HUES48 (cell line): ENCODE measurements around the gene BTG2.
A peak's percentile ranks its signal among the peaks of the same experiment; 100 is the strongest.
"Not testable (repeated sequence)": the region's sequence is repeated elsewhere in the genome, so short reads cannot be mapped to it uniquely, and the experiment has no call there.

ENCODE experiments used
- H3K27ac ChIP-seq: one replicate; pipeline ENCODE4 v1.7.0; 2013; ENCODE audit warnings: low read depth, low read length, inconsistent platforms
- H3K27me3 ChIP-seq: 2 replicates; pipeline ENCODE4 v1.6.1; 2013; ENCODE audit warnings: mild to moderate bottlenecking, low read length; ENCODE audit not compliant: control insufficient read depth, insufficient read depth
- H3K36me3 ChIP-seq: 2 replicates; pipeline ENCODE4 v1.6.1; 2013; ENCODE audit warnings: low read length; ENCODE audit not compliant: control insufficient read depth, insufficient read depth
- H3K4me1 ChIP-seq: 2 replicates; pipeline ENCODE4 v1.6.1; 2013; ENCODE audit warnings: mild to moderate bottlenecking, low read length; ENCODE audit not compliant: control insufficient read depth, insufficient read depth
- H3K4me3 ChIP-seq: 2 replicates; pipeline ENCODE4 v1.5.1; 2013; ENCODE audit warnings: mild to moderate bottlenecking, low read depth, low read length
- H3K9ac ChIP-seq: 2 replicates; pipeline ENCODE4 v1.6.1; 2013; ENCODE audit warnings: mild to moderate bottlenecking, low read depth, low read length, moderate library complexity
- H3K9me3 ChIP-seq: 2 replicates; pipeline ENCODE4 v1.6.1; 2013; ENCODE audit warnings: low read length; ENCODE audit not compliant: control insufficient read depth, insufficient read depth

The BTG2 gene

DNA sequence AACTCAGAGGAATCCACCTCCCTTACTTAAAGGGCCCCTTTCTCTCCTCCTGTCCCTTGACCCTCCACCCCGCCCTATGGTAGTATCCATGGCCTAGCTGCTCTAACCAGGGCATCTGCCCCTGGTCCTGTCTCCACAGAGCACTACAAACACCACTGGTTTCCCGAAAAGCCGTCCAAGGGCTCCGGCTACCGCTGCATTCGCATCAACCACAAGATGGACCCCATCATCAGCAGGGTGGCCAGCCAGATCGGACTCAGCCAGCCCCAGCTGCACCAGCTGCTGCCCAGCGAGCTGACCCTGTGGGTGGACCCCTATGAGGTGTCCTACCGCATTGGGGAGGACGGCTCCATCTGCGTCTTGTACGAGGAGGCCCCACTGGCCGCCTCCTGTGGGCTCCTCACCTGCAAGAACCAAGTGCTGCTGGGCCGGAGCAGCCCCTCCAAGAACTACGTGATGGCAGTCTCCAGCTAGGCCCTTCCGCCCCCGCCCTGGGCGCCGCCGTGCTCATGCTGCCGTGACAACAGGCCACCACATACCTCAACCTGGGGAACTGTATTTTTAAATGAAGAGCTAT lies 1.7 kb downstream of the BTG2 start:
- peak overlapping the region; percentile 41 for H3K4me3 ChIP-seq
- no peaks in the 10 kb centered on the region for H3K36me3 ChIP-seq
- no peak overlapping the region for H3K9ac ChIP-seq
- H3K27me3 ChIP-seq: peaks cover 94% of the 10 kb centered on the region
- peaks cover 36% of the 10 kb centered on the region for H3K4me1 ChIP-seq
- no peak overlapping the region for H3K27ac ChIP-seq
- no peaks in the 10 kb centered on the region for H3K9me3 ChIP-seq

GRCh38 chr1:203307641-203308126 lies 2.4 kb downstream of the BTG2 start:
- no peak overlapping the region for H3K9ac ChIP-seq
- no peaks in the 10 kb centered on the region for H3K36me3 ChIP-seq
- H3K4me1 ChIP-seq: peaks cover 36% of the 10 kb centered on the region
- H3K9me3 ChIP-seq: no peaks in the 10 kb centered on the region
- H3K4me3 ChIP-seq: peak overlapping the region; percentile 10
- peaks cover 91% of the 10 kb centered on the region for H3K27me3 ChIP-seq
- peak overlapping the region; percentile 72 for H3K27ac ChIP-seq

- no peaks in the 10 kb centered on the region for H3K9me3 ChIP-seq
- peaks cover 90% of the 10 kb centered on the region for H3K27me3 ChIP-seq
- peak overlapping the region; percentile 72 for H3K27ac ChIP-seq
- H3K4me3 ChIP-seq: peak overlapping the region; percentile 10
- peaks cover 36% of the 10 kb centered on the region for H3K4me1 ChIP-seq
- no peaks in the 10 kb centered on the region for H3K36me3 ChIP-seq
- no peak overlapping the region for H3K9ac ChIP-seq
Measured at GRCh38 chr1:203308328-203308922, 3.1 kb downstream of the BTG2 start.

- H3K36me3 ChIP-seq: no peaks in the 10 kb centered on the region
- no peak overlapping the region for H3K27ac ChIP-seq
Measured at GRCh38 chr1:203308923-203309331, 3.6 kb downstream of the BTG2 start.

DNA sequence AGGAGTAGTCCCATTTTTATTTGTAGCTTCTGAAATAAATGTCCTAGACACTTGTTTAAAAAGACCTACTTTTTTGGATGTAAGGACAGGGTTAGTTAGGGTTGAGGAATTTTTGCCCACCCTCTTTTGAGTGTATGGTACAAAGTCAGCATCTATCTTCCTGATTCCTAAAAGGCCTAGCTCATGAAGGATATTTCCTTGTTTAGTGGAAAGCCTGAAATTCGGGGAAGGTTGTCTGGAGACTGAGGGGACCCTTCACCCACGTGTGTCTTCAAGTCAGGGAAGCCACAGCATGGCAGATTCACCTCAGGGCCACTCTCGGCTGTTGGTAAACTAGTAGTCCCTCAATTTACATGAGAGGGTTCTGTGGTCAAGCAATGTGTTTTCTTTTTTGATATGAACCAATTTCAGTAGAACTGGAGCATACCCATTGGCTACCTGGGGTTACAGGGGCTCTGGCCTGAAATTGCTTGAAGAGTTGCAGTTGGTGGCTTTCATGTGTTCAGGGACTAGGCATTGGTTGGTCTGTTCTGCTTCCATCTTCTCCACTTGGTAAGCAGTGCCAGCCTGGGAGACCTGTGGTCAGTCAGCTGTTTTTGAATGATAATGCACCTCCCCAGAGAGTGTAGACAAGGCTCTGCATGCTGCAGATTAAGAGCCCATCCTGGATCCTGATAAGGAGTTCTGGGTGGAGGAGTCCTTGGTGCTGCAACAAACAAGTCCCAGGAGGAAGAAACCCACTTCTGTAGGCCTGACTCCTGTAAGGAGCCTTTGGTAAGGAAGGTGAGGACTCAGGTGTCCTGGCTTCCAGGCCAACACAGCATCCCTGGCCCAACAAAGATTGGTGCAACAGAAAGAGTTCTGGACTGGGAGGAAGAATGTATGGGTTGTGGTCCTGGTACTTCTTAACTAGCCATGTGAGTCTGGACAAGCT lies 6.3 kb downstream of the BTG2 start:
- no peak overlapping the region for H3K27ac ChIP-seq
- H3K4me3 ChIP-seq: no peak overlapping the region
- peaks cover 23% of the 10 kb centered on the region for H3K4me1 ChIP-seq
- H3K27me3 ChIP-seq: peaks cover 70% of the 10 kb centered on the region
- no peaks in the 10 kb centered on the region for H3K36me3 ChIP-seq
- H3K9me3 ChIP-seq: no peaks in the 10 kb centered on the region
- no peak overlapping the region for H3K9ac ChIP-seq

More at GRCh38 chr1:203308923-203309331, 3.6 kb downstream of the BTG2 start:
- Histone ChIP-seq H3K9me3 (no peaks in the 10 kb centered on the region), H3K27me3 (peaks cover 87% of the 10 kb centered on the region), H3K4me1 (peaks cover 36% of the 10 kb centered on the region), H3K9ac (no peak overlapping the region), H3K4me3 (no peak overlapping the region)

- H3K4me3 ChIP-seq, H3K9me3 ChIP-seq, H3K27ac ChIP-seq, H3K9ac ChIP-seq, H3K36me3 ChIP-seq, H3K4me1 ChIP-seq: not testable (repeated sequence)
- peaks cover 69% of the 10 kb centered on the region for H3K27me3 ChIP-seq
Measured at GRCh38 chr1:203314025-203314759, 8.9 kb downstream of the BTG2 start.

DNA sequence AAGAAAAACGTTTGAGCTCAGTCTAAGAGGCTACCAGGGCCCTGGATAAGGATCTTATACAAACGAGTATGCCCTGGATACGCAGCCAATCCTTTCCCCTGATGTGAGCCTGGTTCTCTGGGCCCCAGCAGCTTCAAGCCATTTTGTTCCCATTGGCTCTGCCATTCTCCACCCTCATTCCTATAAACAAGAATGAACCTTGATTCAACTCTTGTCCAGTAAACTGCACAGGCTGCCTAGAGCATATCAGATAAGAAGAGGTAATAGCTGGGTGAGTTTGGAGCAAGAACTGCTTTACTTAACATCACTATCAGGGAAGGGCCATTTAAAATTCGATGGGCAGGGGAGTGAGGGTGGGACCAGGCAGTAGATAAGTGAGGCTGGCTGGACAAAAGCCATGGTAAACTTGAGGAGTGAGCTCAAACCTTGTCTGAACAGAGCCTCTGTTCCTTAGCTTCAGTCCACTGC lies 11.3 kb downstream of the BTG2 start:
- peaks cover 58% of the 10 kb centered on the region for H3K27me3 ChIP-seq

GRCh38 chr1:203317429-203318228 lies 12.3 kb downstream of the BTG2 start:
- no peaks in the 10 kb centered on the region for H3K36me3 ChIP-seq
- H3K27me3 ChIP-seq: peaks cover 59% of the 10 kb centered on the region
- peak overlapping the region; percentile 18 for H3K27ac ChIP-seq
- H3K4me3 ChIP-seq: no peak overlapping the region
- no peak overlapping the region for H3K9ac ChIP-seq
- H3K4me1 ChIP-seq: no peaks in the 10 kb centered on the region
- H3K9me3 ChIP-seq: no peaks in the 10 kb centered on the region

More for the DNA sequence above, 11.3 kb downstream of the BTG2 start:
- no peaks in the 10 kb centered on the region for H3K36me3 ChIP-seq
- no peaks in the 10 kb centered on the region; the same call in 1 of the 2 replicates for H3K4me1 ChIP-seq
- H3K9ac ChIP-seq: no peak overlapping the region
- H3K9me3 ChIP-seq: no peaks in the 10 kb centered on the region
- no peak overlapping the region for H3K27ac ChIP-seq
- no peak overlapping the region for H3K4me3 ChIP-seq

DNA sequence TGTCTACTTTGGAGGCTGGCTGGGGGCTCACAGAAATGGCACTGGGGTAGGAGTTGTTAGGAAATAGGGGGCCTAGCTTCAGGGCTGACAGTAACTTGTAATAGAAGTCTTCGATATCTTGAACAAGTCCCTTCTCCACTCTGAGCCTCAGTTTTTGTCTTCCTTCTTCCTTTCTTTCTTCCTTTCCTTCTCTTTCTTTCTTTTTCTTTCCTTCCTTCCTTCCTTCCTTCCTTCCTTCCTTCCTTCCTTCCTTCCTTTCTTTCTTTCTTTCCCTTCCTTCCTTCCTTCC lies 12.9 kb downstream of the BTG2 start:
- H3K4me1 ChIP-seq: no peaks in the 10 kb centered on the region
- H3K27me3 ChIP-seq: peaks cover 60% of the 10 kb centered on the region
- no peak overlapping the region for H3K4me3 ChIP-seq
- H3K36me3 ChIP-seq: no peaks in the 10 kb centered on the region
- H3K9me3 ChIP-seq: no peaks in the 10 kb centered on the region
- peak overlapping the region; percentile 18 for H3K27ac ChIP-seq
- no peak overlapping the region for H3K9ac ChIP-seq
